Ascending aorta (tissue), 2 donors: ENCODE results near the gene PRMT9. TPM values are rescaled to one million over a fixed set of nuclear protein-coding genes. Genes with fewer than 3 reads are reported as not detected.

ENCODE experiments used
- DNase-seq, 2 donors: peaks; one replicate each; pipeline ENCODE4 v3.0.0-alpha.2; 2019; ENCODE audit warnings: low spot score in 2 of 2
- H3K27ac ChIP-seq, 2 donors: fragments of 200-600 bp; sonication (generic); one replicate each; pipeline ENCODE4 v1.5.1; 2016 to 2017; ENCODE audit warnings: mild to moderate bottlenecking in 1 of 2
- H3K27me3 ChIP-seq: fragments of 200-600 bp; sonication (generic); one replicate; pipeline ENCODE4 v1.5.1; 2017
- H3K36me3 ChIP-seq, 2 donors: fragments of 200-600 bp; sonication (generic); one replicate each; pipeline ENCODE4 v1.5.1; 2016
- H3K4me1 ChIP-seq, 2 donors: fragments of 200-600 bp; sonication (generic); one replicate each; pipeline ENCODE4 v1.5.1; 2016 to 2017; ENCODE audit warnings: mild to moderate bottlenecking in 1 of 2
- H3K4me3 ChIP-seq, 2 donors: fragments of 200-600 bp; sonication (generic); one replicate each; pipeline ENCODE4 v1.5.1; 2016 to 2017; ENCODE audit warnings: mild to moderate bottlenecking in 1 of 2
- H3K9me3 ChIP-seq, 2 donors: fragments of 200-600 bp; sonication (generic); one replicate each; pipeline ENCODE4 v1.5.1; 2016
- CTCF ChIP-seq, 3 experiments: fragments of 200-600 bp in 2 of 3; fragments of 450-650 bp in 1 of 3; sonication (generic) in 2 of 3; IDR thresholded peaks; one replicate each; pipeline ENCODE4 v1.5.1; 2016 to 2019; ENCODE audit warnings: antibody characterized with exemption in 3 of 3, mild to moderate bottlenecking in 1 of 3, moderate library complexity in 1 of 3
- intact Hi-C: fragments of 100-400 bp; cut with DNase I; formaldehyde crosslinking; loops from one replicate; pipeline ENCODE4 v1.15.1; 2023
- total RNA-seq: library from RNA; depleted of rRNA; stranded (reverse); fragments of >200 nt; gene quantifications from one replicate; pipeline ENCODE4 v1.1.0, GENCODE V29; 2016

PRMT9 gene
- total RNA-seq, 1 donor from 2014 or later: 1.6 TPM

- Histone ChIP-seq H3K27ac (no peak overlapping the region), H3K27me3 (no peaks in the 10 kb centered on the region), H3K4me1 (peaks cover 0 to 7% of the 10 kb centered on the region in 2 donors), H3K9me3 (no peaks in the 10 kb centered on the region), H3K36me3 (peaks cover 8 to 9% of the 10 kb centered on the region in 2 donors), H3K4me3 (no peak overlapping the region)
- no peak for TF ChIP-seq CTCF (IDR thresholded peaks at IDR 0.05)
- intact Hi-C loops: no loop called here
- DNase-seq: no peak
These were observed 5.0 kb downstream of the PRMT9 start for GRCh38 chr4:147678796-147679549.

DNA sequence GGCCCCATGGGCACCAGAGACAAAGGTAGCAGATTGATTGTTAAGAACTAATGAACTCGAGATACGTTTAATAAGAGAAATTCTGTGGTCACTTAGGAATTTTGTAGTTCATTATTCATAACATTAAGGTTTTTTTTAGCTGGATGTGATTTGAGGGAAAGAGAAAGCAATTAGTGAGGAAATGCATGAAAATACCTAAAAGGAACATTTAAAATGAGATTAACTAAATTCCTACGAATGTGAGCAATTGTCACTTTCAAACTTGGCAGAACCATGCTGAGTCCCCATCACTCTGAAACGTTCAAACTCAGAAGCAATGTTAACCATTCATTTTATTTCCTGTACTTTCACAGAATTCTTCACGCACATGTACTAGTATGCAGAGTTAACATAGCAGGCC lies 5.9 kb downstream of the PRMT9 start:
- H3K9me3 ChIP-seq: no peaks in the 10 kb centered on the region
- intact Hi-C loops: no loop called here

DNA sequence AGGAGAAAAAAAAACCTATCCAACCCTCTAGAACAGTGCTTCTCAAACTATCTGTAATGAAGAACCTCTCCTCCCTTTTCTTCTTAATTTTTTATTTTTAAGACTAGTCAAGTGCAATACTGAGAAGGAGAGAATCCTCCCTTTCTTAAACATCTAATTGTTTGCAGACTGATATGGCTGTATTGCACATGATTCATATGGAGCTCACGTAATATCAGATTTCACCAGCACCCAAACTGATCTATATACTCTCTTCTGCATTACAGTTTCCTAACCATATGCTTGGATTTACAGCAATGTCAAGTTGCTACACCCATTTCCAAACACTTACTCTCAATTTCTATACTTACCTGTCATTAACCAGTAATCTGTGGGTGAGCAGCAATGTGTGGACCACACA lies 9.5 kb downstream of the PRMT9 start:
- Histone ChIP-seq H3K4me1 (no peaks in the 10 kb centered on the region), H3K27ac (no peak overlapping the region), H3K36me3 (peaks cover 11 to 15% of the 10 kb centered on the region in 2 donors), H3K4me3 (no peak overlapping the region), H3K9me3 (no peaks in the 10 kb centered on the region), H3K27me3 (no peaks in the 10 kb centered on the region)
- DNase-seq: no peak
- intact Hi-C loops: no loop called here
- TF ChIP-seq CTCF (IDR thresholded peaks at IDR 0.05): no peak

More for the DNA sequence above, 5.9 kb downstream of the PRMT9 start:
- Histone ChIP-seq H3K27ac (no peak overlapping the region), H3K4me1 (peaks cover 0 to 7% of the 10 kb centered on the region in 2 donors), H3K4me3 (no peak overlapping the region), H3K36me3 (peaks cover 8 to 9% of the 10 kb centered on the region in 2 donors), H3K27me3 (no peaks in the 10 kb centered on the region)
- TF ChIP-seq CTCF (IDR thresholded peaks at IDR 0.05): no peak
- no peak for DNase-seq

DNA sequence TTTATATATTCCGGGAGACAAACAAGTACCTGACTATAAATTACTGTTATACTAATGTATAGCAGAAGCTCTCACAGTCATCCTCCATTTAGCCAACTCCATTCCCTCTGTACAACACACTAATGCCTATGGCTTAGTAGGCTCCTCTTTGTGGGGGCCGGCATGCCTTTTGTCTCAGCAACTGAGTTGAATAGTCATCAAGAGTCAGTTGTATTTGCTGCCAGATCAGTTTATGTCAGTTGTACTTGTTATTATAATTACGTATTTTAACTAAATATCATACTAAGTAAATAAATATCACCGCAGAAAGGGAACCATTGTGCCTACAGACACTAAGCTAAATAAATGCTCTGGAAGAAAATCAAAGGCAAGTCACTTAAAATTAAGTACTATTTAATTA lies 9.9 kb downstream of the PRMT9 start:
- intact Hi-C loops: no loop called here
- no peak for TF ChIP-seq CTCF (IDR thresholded peaks at IDR 0.05)

DNA sequence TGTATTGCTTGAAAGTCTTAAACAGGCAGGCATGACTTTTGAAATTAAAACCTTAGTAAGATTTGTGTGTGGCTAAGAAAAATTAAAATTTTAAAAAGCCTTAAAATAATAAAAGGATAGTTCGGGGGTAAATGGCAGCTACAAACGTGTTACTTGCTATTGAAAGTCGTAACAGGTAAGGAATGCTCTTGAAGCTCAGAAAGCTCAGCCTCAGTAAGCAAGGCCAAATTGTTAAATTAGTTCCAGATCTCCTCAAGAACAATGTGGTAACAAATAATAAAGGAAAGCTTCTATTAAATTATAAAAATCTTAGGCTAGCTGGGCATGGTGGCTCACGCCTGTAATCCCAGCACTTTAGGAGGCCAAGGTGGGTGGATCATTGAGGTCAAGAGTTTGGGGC lies 25.5 kb downstream of the PRMT9 start:
- Histone ChIP-seq H3K4me3 (no peak overlapping the region), H3K9me3 (no peaks in the 10 kb centered on the region), H3K36me3 (peaks cover 15 to 59% of the 10 kb centered on the region in 2 donors), H3K4me1 (no peaks in the 10 kb centered on the region), H3K27ac (no peak overlapping the region), H3K27me3 (no peaks in the 10 kb centered on the region)
- intact Hi-C loops: no loop called here
- no peak for DNase-seq
- no peak for TF ChIP-seq CTCF (IDR thresholded peaks at IDR 0.05)

More for the DNA sequence above, 9.9 kb downstream of the PRMT9 start:
- DNase-seq: no peak
- Histone ChIP-seq H3K36me3 (peaks cover 9 to 10% of the 10 kb centered on the region in 2 donors), H3K27ac (no peak overlapping the region), H3K4me3 (no peak overlapping the region), H3K4me1 (no peaks in the 10 kb centered on the region), H3K27me3 (no peaks in the 10 kb centered on the region), H3K9me3 (no peaks in the 10 kb centered on the region)
